ENCODE results near the gene TMTC2.

DNA sequence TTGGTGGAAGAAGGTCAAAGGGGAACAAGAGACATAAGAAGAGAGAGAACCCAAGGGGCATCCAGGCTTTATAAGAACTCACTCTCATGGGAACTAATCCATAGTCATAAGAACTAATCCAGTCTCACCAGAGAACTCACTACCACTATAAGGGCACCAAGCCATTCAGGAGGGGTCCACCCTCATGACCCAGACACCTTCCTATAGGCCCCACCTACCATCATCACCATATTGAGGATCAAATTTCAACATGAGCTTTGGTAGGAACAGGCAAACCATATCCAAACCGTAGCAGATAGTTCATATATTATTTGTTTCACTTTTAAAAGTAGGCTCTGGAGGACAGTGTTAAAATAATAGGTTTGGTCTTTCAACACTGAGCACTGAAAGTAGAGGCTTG lies 350.1 kb downstream of the TMTC2 start:
- TF ChIP-seq SMC3 (conservative IDR thresholded peaks at IDR 0.05; ENCODE audit: poor library complexity) (no peak), EP300 (conservative IDR thresholded peaks at IDR 0.05; ENCODE audit: poor library complexity, severe bottlenecking) (no peak)
- TF ChIP-seq, protein P1, sequence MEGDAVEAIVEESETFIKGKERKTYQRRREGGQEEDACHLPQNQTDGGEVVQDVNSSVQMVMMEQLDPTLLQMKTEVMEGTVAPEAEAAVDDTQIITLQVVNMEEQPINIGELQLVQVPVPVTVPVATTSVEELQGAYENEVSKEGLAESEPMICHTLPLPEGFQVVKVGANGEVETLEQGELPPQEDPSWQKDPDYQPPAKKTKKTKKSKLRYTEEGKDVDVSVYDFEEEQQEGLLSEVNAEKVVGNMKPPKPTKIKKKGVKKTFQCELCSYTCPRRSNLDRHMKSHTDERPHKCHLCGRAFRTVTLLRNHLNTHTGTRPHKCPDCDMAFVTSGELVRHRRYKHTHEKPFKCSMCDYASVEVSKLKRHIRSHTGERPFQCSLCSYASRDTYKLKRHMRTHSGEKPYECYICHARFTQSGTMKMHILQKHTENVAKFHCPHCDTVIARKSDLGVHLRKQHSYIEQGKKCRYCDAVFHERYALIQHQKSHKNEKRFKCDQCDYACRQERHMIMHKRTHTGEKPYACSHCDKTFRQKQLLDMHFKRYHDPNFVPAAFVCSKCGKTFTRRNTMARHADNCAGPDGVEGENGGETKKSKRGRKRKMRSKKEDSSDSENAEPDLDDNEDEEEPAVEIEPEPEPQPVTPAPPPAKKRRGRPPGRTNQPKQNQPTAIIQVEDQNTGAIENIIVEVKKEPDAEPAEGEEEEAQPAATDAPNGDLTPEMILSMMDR (IDR thresholded peaks at IDR 0.05; ENCODE audit: poor library complexity, severe bottlenecking), result no peak
